MM.1S (cell line): ENCODE results near the gene SRSF3.
"Not testable (repeated sequence)": the region's sequence is repeated elsewhere in the genome, so short reads cannot be mapped to it uniquely, and the experiment has no call there.

Source experiments
- DNase-seq: peaks from one replicate; pipeline ENCODE4 v3.0.0-alpha.2; 2015
- H2AFZ ChIP-seq: fragments of 300-600 bp; sonication (generic); 2 replicates; pipeline ENCODE4 v1.6.0; 2016; ENCODE audit warnings: antibody characterized with exemption, low read length
- H3F3A ChIP-seq: fragments of 300-600 bp; sonication (generic); 2 replicates; pipeline ENCODE4 v1.6.1; 2016; ENCODE audit warnings: mild to moderate bottlenecking, antibody characterized with exemption, low read length, moderate library complexity, mixed read lengths; ENCODE audit not compliant: insufficient read depth
- H3K27ac ChIP-seq: fragments of 300-600 bp; sonication (generic); 2 replicates; pipeline ENCODE4 v1.5.1; 2016; ENCODE audit warnings: mild to moderate bottlenecking, low read length
- H3K27me3 ChIP-seq: fragments of 300-600 bp; sonication (generic); replicated peaks from 2 replicates; pipeline ENCODE4 v1.6.0; 2016; ENCODE audit warnings: low read length; ENCODE audit not compliant: insufficient read depth
- H3K36me3 ChIP-seq: fragments of 300-600 bp; sonication (generic); replicated peaks from 2 replicates; pipeline ENCODE4 v1.6.1; 2016; ENCODE audit warnings: mild to moderate bottlenecking, low read length, mixed read lengths; ENCODE audit not compliant: insufficient read depth
- H3K4me1 ChIP-seq: fragments of 300-600 bp; sonication (generic); 2 replicates; pipeline ENCODE4 v1.6.1; 2016; ENCODE audit warnings: low read length, mixed read lengths
- H3K4me2 ChIP-seq: fragments of 300-600 bp; sonication (generic); 2 replicates; pipeline ENCODE4 v1.6.0; 2016; ENCODE audit warnings: low read depth, low read length
- H3K4me3 ChIP-seq: fragments of 300-600 bp; sonication (generic); 2 replicates; pipeline ENCODE4 v1.5.1; 2016; ENCODE audit warnings: low read length, mixed read lengths
- H3K79me2 ChIP-seq: fragments of 300-600 bp; sonication (generic); 2 replicates; pipeline ENCODE4 v1.6.1; 2016; ENCODE audit warnings: mixed run types, low read length, mixed read lengths
- H3K9ac ChIP-seq: fragments of 300-600 bp; sonication (generic); 2 replicates; pipeline ENCODE4 v1.6.1; 2016; ENCODE audit warnings: low read length, mixed read lengths
- H3K9me2 ChIP-seq: fragments of 300-600 bp; sonication (generic); replicated peaks from 2 replicates; pipeline ENCODE4 v1.6.1; 2016; ENCODE audit warnings: mild to moderate bottlenecking, low read length, mixed read lengths; ENCODE audit not compliant: insufficient read depth
- H3K9me3 ChIP-seq: fragments of 300-600 bp; sonication (generic); replicated peaks from 2 replicates; pipeline ENCODE4 v1.6.1; 2016; ENCODE audit warnings: mild to moderate bottlenecking, low read length, mixed read lengths; ENCODE audit not compliant: insufficient read depth
- H4K20me1 ChIP-seq: fragments of 300-600 bp; sonication (generic); 2 replicates; pipeline ENCODE4 v1.6.1; 2016; ENCODE audit warnings: mild to moderate bottlenecking, low read length, moderate library complexity, mixed read lengths; ENCODE audit not compliant: insufficient read depth
- EZH2 ChIP-seq: fragments of 300-600 bp; sonication (generic); optimal IDR thresholded peaks from 2 replicates; pipeline ENCODE3; 2017; ENCODE audit warnings: low read depth, mild to moderate bottlenecking, antibody characterized with exemption, low read length, mixed read lengths
- EZH2phosphoT487 ChIP-seq: fragments of 300-600 bp; sonication (generic); IDR thresholded peaks from 2 replicates; pipeline ENCODE4 v1.6.1; 2018; ENCODE audit warnings: antibody characterized with exemption, low read length
- TF ChIP-seq, protein P1 (sequence below): fragments of 300-600 bp; sonication (generic); IDR thresholded peaks from 2 replicates; pipeline ENCODE4 v1.5.1; 2016; ENCODE audit warnings: antibody characterized with exemption, low read length, mixed read lengths

SRSF3 gene

DNA sequence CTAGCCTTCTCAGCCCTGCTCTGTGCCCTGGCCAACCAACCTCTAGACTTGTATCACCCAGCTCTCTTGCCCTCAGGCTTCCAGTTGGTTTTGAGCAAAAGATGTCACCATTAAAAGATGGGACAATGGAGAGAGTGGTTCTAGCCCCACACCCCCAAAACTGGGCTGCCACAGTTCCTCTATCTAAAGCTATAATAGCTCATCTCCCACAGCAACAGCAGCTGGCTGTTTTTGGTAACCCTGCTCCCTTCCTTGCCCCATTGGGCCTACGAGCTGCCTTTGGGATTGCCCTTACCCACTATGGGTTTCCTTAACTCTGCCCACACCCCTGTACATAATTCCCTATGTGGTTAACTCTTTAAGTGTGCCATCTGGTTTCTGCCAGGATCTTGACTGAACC, 7.6 kb upstream of the SRSF3 start:
- no peak for TF ChIP-seq EZH2
- H4K20me1 ChIP-seq = no peaks in the 10 kb centered on the region
- no peaks in the 10 kb centered on the region for H3K27me3 ChIP-seq
- no peak for DNase-seq
- H3K4me1 ChIP-seq = peaks cover 6% of the 10 kb centered on the region; the same call in 1 of the 2 replicates
- H2AFZ ChIP-seq = no peak overlapping the region
- no peaks in the 10 kb centered on the region for H3K9me3 ChIP-seq
- H3K9ac ChIP-seq = no peak overlapping the region
- no peaks in the 10 kb centered on the region for H3K36me3 ChIP-seq
- no peaks in the 10 kb centered on the region for H3K79me2 ChIP-seq
- no peaks in the 10 kb centered on the region for H3K9me2 ChIP-seq
- H3F3A ChIP-seq = peaks cover under 1% of the 10 kb centered on the region
- no peak overlapping the region for H3K4me2 ChIP-seq
- no peak overlapping the region for H3K27ac ChIP-seq
- H3K4me3 ChIP-seq = no peak overlapping the region

DNA sequence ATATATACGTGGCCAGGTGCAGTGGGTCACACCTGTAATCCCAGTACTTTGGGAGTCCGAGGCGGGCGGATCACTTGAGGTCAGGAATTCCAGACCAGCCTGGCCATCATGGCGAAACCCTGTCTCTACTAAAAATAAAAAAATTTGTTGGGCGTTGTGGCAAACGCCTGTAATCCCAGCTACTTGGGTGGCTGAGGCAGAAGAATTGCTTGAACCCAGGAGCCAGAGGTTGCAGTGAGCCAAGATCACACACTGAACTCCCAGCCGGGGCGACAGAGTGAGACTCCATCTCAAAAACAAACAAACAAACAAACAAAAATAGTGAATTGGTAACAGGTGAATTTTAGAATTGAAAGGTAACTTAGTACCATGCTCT, 5.1 kb upstream of the SRSF3 start:
- H3K4me3 ChIP-seq, H3K9me3 ChIP-seq, H4K20me1 ChIP-seq, H3K4me2 ChIP-seq, DNase-seq, H3K9me2 ChIP-seq, H3K27ac ChIP-seq, H3K36me3 ChIP-seq, H3K27me3 ChIP-seq, H2AFZ ChIP-seq, H3K9ac ChIP-seq, H3K79me2 ChIP-seq: not testable (repeated sequence)
- Histone ChIP-seq H3K4me1 (peaks cover 15% of the 10 kb centered on the region; the same call in 1 of the 2 replicates), H3F3A (peaks cover 24% of the 10 kb centered on the region)

DNA sequence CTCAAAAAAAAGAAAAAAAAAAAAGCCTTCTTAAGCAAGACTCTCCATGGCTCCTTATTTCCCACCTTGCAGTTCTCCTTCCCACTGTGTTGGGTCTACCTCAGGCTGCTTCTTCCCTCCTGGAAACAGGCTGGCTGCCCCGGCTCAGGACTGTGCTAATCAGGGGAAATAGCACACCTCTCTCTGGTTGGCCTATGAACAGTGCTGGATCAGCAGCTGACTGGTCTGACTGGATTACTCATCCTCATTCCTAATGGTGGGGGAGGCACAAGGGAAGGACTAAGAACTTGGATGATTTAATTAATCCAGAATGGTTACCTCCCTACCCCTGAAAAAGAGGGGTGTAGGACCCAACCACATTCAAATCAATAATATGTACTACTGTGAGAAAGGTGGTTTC, 3.9 kb upstream of the SRSF3 start:
- H3K27me3 ChIP-seq = no peaks in the 10 kb centered on the region
- TF ChIP-seq EZH2 = no peak
- H3K9me2 ChIP-seq = no peaks in the 10 kb centered on the region
- H2AFZ ChIP-seq = no peak overlapping the region
- peaks cover 30% of the 10 kb centered on the region for H3F3A ChIP-seq
- no peak overlapping the region for H3K9ac ChIP-seq
- H3K36me3 ChIP-seq = no peaks in the 10 kb centered on the region
- H3K4me1 ChIP-seq = peaks cover 15% of the 10 kb centered on the region; the same call in 1 of the 2 replicates
- H3K27ac ChIP-seq = no peak overlapping the region
- H3K79me2 ChIP-seq = peaks cover 11% of the 10 kb centered on the region
- H3K4me2 ChIP-seq = no peak overlapping the region
- no peak overlapping the region for H3K4me3 ChIP-seq
- H4K20me1 ChIP-seq = peaks cover 6% of the 10 kb centered on the region
- H3K9me3 ChIP-seq = no peaks in the 10 kb centered on the region
- DNase-seq = no peak

DNA sequence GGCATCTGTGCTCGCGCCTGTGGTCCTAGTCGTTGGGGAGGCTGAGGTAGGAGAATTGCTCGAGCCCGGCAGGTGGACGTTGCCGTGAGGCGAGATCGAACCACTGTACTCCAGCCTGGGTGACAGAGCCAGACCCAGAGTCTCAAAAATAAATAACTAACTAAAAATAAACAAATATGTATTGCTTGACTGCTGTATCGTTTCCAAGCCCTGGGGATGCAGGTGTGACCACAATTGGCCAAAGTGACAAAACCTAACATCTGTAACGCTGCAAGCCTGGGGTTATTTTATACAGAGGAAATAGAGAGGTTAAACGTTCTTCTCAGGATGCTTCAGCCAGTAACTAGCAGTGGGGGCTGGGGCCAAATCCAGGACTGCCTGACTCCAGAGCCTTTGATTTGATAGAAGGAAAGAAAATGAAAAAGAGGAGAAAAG, 1.9 kb upstream of the SRSF3 start:
- TF ChIP-seq, protein P1, sequence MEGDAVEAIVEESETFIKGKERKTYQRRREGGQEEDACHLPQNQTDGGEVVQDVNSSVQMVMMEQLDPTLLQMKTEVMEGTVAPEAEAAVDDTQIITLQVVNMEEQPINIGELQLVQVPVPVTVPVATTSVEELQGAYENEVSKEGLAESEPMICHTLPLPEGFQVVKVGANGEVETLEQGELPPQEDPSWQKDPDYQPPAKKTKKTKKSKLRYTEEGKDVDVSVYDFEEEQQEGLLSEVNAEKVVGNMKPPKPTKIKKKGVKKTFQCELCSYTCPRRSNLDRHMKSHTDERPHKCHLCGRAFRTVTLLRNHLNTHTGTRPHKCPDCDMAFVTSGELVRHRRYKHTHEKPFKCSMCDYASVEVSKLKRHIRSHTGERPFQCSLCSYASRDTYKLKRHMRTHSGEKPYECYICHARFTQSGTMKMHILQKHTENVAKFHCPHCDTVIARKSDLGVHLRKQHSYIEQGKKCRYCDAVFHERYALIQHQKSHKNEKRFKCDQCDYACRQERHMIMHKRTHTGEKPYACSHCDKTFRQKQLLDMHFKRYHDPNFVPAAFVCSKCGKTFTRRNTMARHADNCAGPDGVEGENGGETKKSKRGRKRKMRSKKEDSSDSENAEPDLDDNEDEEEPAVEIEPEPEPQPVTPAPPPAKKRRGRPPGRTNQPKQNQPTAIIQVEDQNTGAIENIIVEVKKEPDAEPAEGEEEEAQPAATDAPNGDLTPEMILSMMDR = no peak
- TF ChIP-seq EZH2phosphoT487 = no peak
- no peak for TF ChIP-seq EZH2
- H3K4me2 ChIP-seq = peak overlapping the region; percentile 82
- peaks cover 12% of the 10 kb centered on the region; the same call in 1 of the 2 replicates for H3K36me3 ChIP-seq
- peak; percentile 95 for DNase-seq
- H2AFZ ChIP-seq = peak overlapping the region; percentile 49
- H3K9me2 ChIP-seq = no peaks in the 10 kb centered on the region
- peaks cover 46% of the 10 kb centered on the region for H3F3A ChIP-seq
- peaks cover 26% of the 10 kb centered on the region for H4K20me1 ChIP-seq
- H3K27ac ChIP-seq = peak overlapping the region; percentile 96
- no peaks in the 10 kb centered on the region for H3K9me3 ChIP-seq
- peak overlapping the region; percentile 36 for H3K4me3 ChIP-seq
- peaks cover 31% of the 10 kb centered on the region for H3K79me2 ChIP-seq
- H3K4me1 ChIP-seq = peaks cover 15% of the 10 kb centered on the region; the same call in 1 of the 2 replicates
- no peaks in the 10 kb centered on the region for H3K27me3 ChIP-seq
- peak overlapping the region; percentile 92 for H3K9ac ChIP-seq

DNA sequence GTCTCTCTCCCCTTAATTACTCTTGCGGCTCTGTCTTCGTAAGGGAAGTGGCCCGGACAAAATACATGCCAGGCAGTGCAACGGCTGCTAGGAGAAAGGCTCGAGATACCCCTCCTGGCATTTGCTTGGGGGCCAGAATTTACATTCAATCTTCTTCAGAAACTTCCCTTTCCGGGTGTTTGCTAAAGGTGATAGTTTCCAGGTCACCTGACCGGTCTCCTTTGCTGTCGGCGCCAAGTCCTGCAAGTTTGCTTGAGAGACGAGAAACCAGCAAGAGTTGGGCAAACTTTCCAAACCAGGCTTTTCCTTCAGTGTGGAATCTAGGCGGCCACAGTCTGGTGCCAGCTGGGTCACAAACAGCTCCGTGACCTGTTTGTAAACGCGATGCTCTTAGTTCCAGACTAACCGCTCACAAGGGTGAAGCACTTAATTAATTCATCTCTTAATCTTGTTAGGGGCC, 563 bp upstream of the SRSF3 start:
- H4K20me1 ChIP-seq = peaks cover 39% of the 10 kb centered on the region
- H3K4me3 ChIP-seq = peak overlapping the region; percentile 99
- H3K9ac ChIP-seq = peak overlapping the region; percentile 92
- H3K4me2 ChIP-seq = peak overlapping the region; percentile 82
- no peaks in the 10 kb centered on the region for H3K9me2 ChIP-seq
- peak overlapping the region; percentile 79 for H2AFZ ChIP-seq
- peaks cover 18% of the 10 kb centered on the region for H3K4me1 ChIP-seq
- no peak for TF ChIP-seq EZH2phosphoT487
- TF ChIP-seq, protein P1 = no peak
- no peak for TF ChIP-seq EZH2
- peaks cover 55% of the 10 kb centered on the region for H3F3A ChIP-seq
- peaks cover 20% of the 10 kb centered on the region for H3K36me3 ChIP-seq
- no peaks in the 10 kb centered on the region for H3K27me3 ChIP-seq
- peak; percentile 76 for DNase-seq
- H3K9me3 ChIP-seq = no peaks in the 10 kb centered on the region
- H3K79me2 ChIP-seq = peaks cover 45% of the 10 kb centered on the region
- H3K27ac ChIP-seq = peak overlapping the region; percentile 96
